Measurements from ENCODE around the gene S100A11. TPM values are rescaled to one million over a fixed set of nuclear protein-coding genes. Genes with fewer than 3 reads are reported as not detected.

S100A11 gene
- total RNA-seq, 1 experiment from 2014 or later: 302 TPM

DNA sequence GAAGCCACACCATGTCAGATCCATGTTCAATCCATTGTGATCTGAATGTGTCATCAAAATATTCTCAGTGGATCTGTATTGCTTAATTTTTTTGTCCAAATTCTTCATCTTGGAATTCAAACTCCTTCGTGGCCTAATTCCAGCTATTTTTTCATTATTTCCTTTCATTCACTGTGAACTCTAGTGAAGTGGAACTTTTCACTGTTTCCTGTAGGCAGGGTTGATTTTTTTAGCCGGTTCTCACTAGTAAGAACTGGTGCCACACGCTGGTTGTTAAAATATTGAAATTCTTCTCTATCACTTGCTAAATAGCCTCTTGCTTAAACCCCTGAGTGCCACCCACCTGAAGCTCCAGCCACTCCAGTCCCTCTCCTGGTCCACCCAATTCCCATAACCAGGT, 7.6 kb upstream of the S100A11 start:
- H3K4me1 ChIP-seq (ENCODE audit: insufficient read depth, low read length): peaks cover 12% of the 10 kb centered on the region; the same call in 1 of the 2 replicates
- Mint-ChIP-seq H3K4me3 (no peak overlapping the region; a peak in 1 of 5 replicates), H3K9me3 (no peaks in the 10 kb centered on the region), H3K36me3 (ENCODE audit: insufficient read depth in 1 of 3, low read depth in 3 of 3) (no peaks in the 10 kb centered on the region), H3K27me3 (ENCODE audit: low read depth) (peaks cover 1% of the 10 kb centered on the region), H3K27ac (peak overlapping the region; percentile 49 to 69 (median 59); a peak in 3 of 7 replicates), H3K4me1 (peaks cover 33 to 37% of the 10 kb centered on the region in 2 experiments)
- H3K9ac ChIP-seq (ENCODE audit: extremely low read depth, insufficient read length, low read length): no peak overlapping the region
- H3K79me1 ChIP-seq (ENCODE audit: insufficient read depth, low read depth, low read length, poor library complexity, severe bottlenecking): no peaks in the 10 kb centered on the region
- H3K23me2 ChIP-seq (ENCODE audit: insufficient read length, low read depth, low read length, poor library complexity, severe bottlenecking): peaks cover 4% of the 10 kb centered on the region
- H4K5ac ChIP-seq (ENCODE audit: insufficient read length, low read depth, low read length): no peak overlapping the region
- TF ChIP-seq, protein P1, sequence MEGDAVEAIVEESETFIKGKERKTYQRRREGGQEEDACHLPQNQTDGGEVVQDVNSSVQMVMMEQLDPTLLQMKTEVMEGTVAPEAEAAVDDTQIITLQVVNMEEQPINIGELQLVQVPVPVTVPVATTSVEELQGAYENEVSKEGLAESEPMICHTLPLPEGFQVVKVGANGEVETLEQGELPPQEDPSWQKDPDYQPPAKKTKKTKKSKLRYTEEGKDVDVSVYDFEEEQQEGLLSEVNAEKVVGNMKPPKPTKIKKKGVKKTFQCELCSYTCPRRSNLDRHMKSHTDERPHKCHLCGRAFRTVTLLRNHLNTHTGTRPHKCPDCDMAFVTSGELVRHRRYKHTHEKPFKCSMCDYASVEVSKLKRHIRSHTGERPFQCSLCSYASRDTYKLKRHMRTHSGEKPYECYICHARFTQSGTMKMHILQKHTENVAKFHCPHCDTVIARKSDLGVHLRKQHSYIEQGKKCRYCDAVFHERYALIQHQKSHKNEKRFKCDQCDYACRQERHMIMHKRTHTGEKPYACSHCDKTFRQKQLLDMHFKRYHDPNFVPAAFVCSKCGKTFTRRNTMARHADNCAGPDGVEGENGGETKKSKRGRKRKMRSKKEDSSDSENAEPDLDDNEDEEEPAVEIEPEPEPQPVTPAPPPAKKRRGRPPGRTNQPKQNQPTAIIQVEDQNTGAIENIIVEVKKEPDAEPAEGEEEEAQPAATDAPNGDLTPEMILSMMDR (conservative IDR thresholded peaks at IDR 0.05): no peak
- H4K91ac ChIP-seq (ENCODE audit: insufficient read length, low read depth, low read length): no peak overlapping the region
- H3K27me3 ChIP-seq (ENCODE audit: insufficient read depth, low read length): no peaks in the 10 kb centered on the region
- no peak overlapping the region for H4K8ac ChIP-seq (replicated peaks; ENCODE audit: insufficient read length, low read depth, low read length)
- H3K4ac ChIP-seq (ENCODE audit: low read depth, low read length): no peak overlapping the region
- H3K9me3 ChIP-seq (ENCODE audit: control insufficient read depth, low read depth, low read length): no peaks in the 10 kb centered on the region
- no peak overlapping the region for H3K27ac ChIP-seq (ENCODE audit: insufficient read length, low read depth, low read length)
- no peaks in the 10 kb centered on the region for H4K20me1 ChIP-seq (ENCODE audit: control insufficient read depth, insufficient read depth, insufficient read length)
- H2BK20ac ChIP-seq (ENCODE audit: low read depth, low read length, poor library complexity, severe bottlenecking): no peak overlapping the region
- no CpG with 5 or more reads among the region's 3 CpGs for WGBS (ENCODE audit: extremely low coverage, insufficient read length, low lambda C conversion rate)
- H2BK12ac ChIP-seq (ENCODE audit: insufficient read length, low read depth, low read length): no peak overlapping the region
- no peak overlapping the region for H2AK5ac ChIP-seq (ENCODE audit: insufficient read length, low read length)
- no peak overlapping the region for H2AFZ ChIP-seq (ENCODE audit: low read length)
- no peak overlapping the region for H3K14ac ChIP-seq (ENCODE audit: insufficient read depth, low read length)
- H2BK15ac ChIP-seq (ENCODE audit: low read depth, low read length): no peak overlapping the region
- no peak overlapping the region for H3K23ac ChIP-seq (ENCODE audit: insufficient read length, low read depth, low read length)
- H2BK120ac ChIP-seq (ENCODE audit: low read depth, low read length, poor library complexity, severe bottlenecking): no peak overlapping the region
- no peak overlapping the region for H2BK5ac ChIP-seq (ENCODE audit: insufficient read length, low read length)
- no peak overlapping the region for H3K56ac ChIP-seq (ENCODE audit: insufficient read length, low read depth, low read length)
- H3K79me2 ChIP-seq (ENCODE audit: insufficient read depth, low read length): no peaks in the 10 kb centered on the region
- H3K4me2 ChIP-seq (ENCODE audit: insufficient read depth, insufficient read length, low read length): no peak overlapping the region
- H3T11ph ChIP-seq (ENCODE audit: low read length): no peak overlapping the region
- no peak overlapping the region for H3K18ac ChIP-seq (ENCODE audit: insufficient read length, low read depth, low read length)
- no peak for DNase-seq
